Common myeloid progenitor, CD34-positive (primary cell): ENCODE results near the gene CNOT6L.
A peak's percentile ranks its signal among the peaks of the same experiment; 100 is the strongest.
"Not testable (repeated sequence)": the region's sequence is repeated elsewhere in the genome, so short reads cannot be mapped to it uniquely, and the experiment has no call there.

Source experiments
- CTCF ChIA-PET: fragments of 350-600 bp; sonication (Branson Sonifier 250); formaldehyde crosslinking; loops from one replicate; lab custom pipeline; 2021; ENCODE audit warnings: antibody characterized with exemption; lab: Charles Lee
- POLR2A ChIA-PET: fragments of 350-600 bp; sonication (Branson Sonifier 250); formaldehyde crosslinking; loops from one replicate; lab custom pipeline; 2021; ENCODE audit warnings: antibody characterized with exemption; lab: Charles Lee
- DNase-seq, 3 donors: peaks; one replicate each; pipeline versions ENCODE4 v3.0.0 to v3.0.0-alpha.2; 2013
- H3K27ac ChIP-seq, 2 experiments: 1 replicate in 1 of 2; 2 replicates in 1 of 2; pipeline ENCODE4 v1.7.0; 2013; ENCODE audit warnings: inconsistent platforms in 2 of 2, low read length in 2 of 2, mild to moderate bottlenecking in 2 of 2, low read depth in 1 of 2, moderate library complexity in 1 of 2; ENCODE audit not compliant: severe bottlenecking in 2 of 2, insufficient read depth in 1 of 2, poor library complexity in 1 of 2
- H3K27me3 ChIP-seq, 5 experiments: replicated peaks in 2 of 5; 1 replicate in 3 of 5; 2 replicates in 2 of 5; pipeline versions ENCODE4 v1.6.1 to v1.7.0; 2013; ENCODE audit warnings: low read length in 4 of 5, mild to moderate bottlenecking in 2 of 5, moderate library complexity in 2 of 5, inconsistent platforms in 1 of 5; ENCODE audit not compliant: insufficient read depth in 5 of 5, control insufficient read depth in 4 of 5
- H3K36me3 ChIP-seq, 4 experiments: 1 replicate in 2 of 4; 2 replicates in 2 of 4; pipeline versions ENCODE4 v1.6.1 to v1.7.0; 2013; ENCODE audit warnings: low read length in 3 of 4, control low read depth in 1 of 4, mild to moderate bottlenecking in 1 of 4; ENCODE audit not compliant: control insufficient read depth in 4 of 4, insufficient read depth in 4 of 4
- H3K4me1 ChIP-seq, 4 experiments: 1 replicate in 3 of 4; 2 replicates in 1 of 4; pipeline versions ENCODE4 v1.6.1 to v1.7.1; 2013; ENCODE audit warnings: low read length in 3 of 4, mild to moderate bottlenecking in 3 of 4, control low read depth in 1 of 4, inconsistent platforms in 1 of 4, moderate library complexity in 1 of 4; ENCODE audit not compliant: control insufficient read depth in 4 of 4, insufficient read depth in 4 of 4; ENCODE audit errors: control extremely low read depth in 1 of 4
- H3K4me3 ChIP-seq, 7 experiments: 1 replicate in 4 of 7; 2 replicates in 3 of 7; pipeline versions ENCODE4 v1.5.1 to v1.7.0; 2013; ENCODE audit warnings: mild to moderate bottlenecking in 7 of 7, low read length in 6 of 7, moderate library complexity in 6 of 7, inconsistent platforms in 2 of 7, low read depth in 2 of 7, control low read depth in 1 of 7; ENCODE audit not compliant: insufficient read depth in 4 of 7, control insufficient read depth in 1 of 7; ENCODE audit errors: extremely low read depth in 1 of 7
- H3K9me3 ChIP-seq, 5 experiments: 1 replicate in 4 of 5; 2 replicates in 1 of 5; pipeline versions ENCODE4 v1.6.1 to v1.7.1; 2013; ENCODE audit warnings: low read length in 4 of 5, mild to moderate bottlenecking in 2 of 5, inconsistent platforms in 1 of 5, low read depth in 1 of 5, moderate library complexity in 1 of 5; ENCODE audit not compliant: control insufficient read depth in 4 of 5, insufficient read depth in 2 of 5; ENCODE audit errors: control extremely low read depth in 1 of 5
- WGBS: methylation state at CpG from one replicate; pipeline ENCODE4 v1.1.5; 2013; ENCODE audit not compliant: insufficient coverage; 5-methylcytosine and 5-hydroxymethylcytosine counted together

Gene CNOT6L

GRCh38 chr4:77731656-77732055, 87.5 kb downstream of the CNOT6L start:
- H3K27ac ChIP-seq: no peak overlapping the region

DNA sequence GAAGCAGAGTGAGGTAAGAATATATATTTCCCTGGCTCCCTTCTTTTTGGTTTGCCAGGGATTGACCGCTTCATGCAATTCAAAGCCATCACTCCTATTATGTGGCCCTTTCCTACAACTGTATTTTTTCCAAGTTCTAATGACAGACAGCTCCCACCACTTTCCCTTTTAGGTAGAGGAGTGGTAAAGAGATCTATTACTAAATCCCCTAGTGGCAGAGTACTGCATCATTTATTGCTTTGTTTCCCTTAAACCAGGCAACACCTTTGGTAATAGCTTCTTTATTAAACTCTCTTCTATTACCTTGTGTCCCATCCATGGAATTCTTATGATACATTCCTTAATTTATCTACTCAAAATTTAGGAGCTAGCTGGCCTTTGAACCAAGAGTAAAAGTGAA, 90.7 kb downstream of the CNOT6L start:
- ChIA-PET CTCF (interaction anchor here (0.8 kb wide), 1 partner anchor 21 kb away, joined by 3 read pairs; no protein-coding TSS in a partner anchor), POLR2A (interaction anchor here (0.6 kb wide), 1 partner anchor 1059 kb away, joined by 3 read pairs; no protein-coding TSS in a partner anchor)
- Histone ChIP-seq H3K27ac (no peak overlapping the region), H3K4me1 (peaks cover 8 to 21% (median 12%) of the 10 kb centered on the region in 4 experiments), H3K27me3 (no peaks in the 10 kb centered on the region), H3K4me3 (no peak overlapping the region), H3K36me3 (peaks cover 3 to 42% (median 25%) of the 10 kb centered on the region in 4 experiments), H3K9me3 (no peaks in the 10 kb centered on the region)
- no CpG with 5 or more reads among the region's 1 CpG for WGBS
- no peak for DNase-seq

More at GRCh38 chr4:77731656-77732055, 87.5 kb downstream of the CNOT6L start:
- Histone ChIP-seq H3K4me1 (peaks cover 22 to 49% (median 32%) of the 10 kb centered on the region in 4 experiments), H3K27me3 (no peaks in the 10 kb centered on the region), H3K4me3 (peak overlapping the region in 2 of 7 experiments; percentile 1 to 6), H3K36me3 (peaks cover 3 to 21% (median 13%) of the 10 kb centered on the region in 4 experiments), H3K9me3 (no peaks in the 10 kb centered on the region)
- ChIA-PET POLR2A (no interaction called here), CTCF (interaction anchor here (0.6 to 1.9 kb wide), 7 partner anchors 8 to 398 kb away, joined by 3 to 6 read pairs (median 3); partner anchors contain the start of gene MRPL1)
- peak in 2 of 3 donors; percentile 42 to 55 for DNase-seq
- WGBS: no CpG with 5 or more reads among the region's 1 CpG

DNA sequence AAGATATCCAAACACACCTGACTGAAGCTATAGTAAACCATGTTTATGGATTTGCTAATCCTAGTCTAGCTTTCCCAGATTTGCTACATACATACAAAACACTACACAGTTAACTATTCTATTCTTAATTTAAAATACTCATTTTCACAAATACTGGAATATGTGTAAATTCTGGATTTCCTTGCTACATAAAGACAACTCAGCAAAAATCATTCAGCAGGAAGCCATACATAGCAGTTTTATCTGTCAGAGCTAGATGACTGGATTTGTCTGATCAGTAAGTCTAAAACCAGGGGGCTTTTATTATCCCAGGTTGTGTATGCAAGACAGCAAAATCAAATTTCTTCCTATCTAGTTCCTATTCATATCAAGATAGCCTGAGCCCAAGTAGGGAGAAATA, 98.1 kb downstream of the CNOT6L start:
- Histone ChIP-seq H3K4me3 (no peak overlapping the region), H3K36me3 (peaks cover 8 to 42% (median 27%) of the 10 kb centered on the region in 4 experiments), H3K4me1 (no peaks in the 10 kb centered on the region), H3K27ac (no peak overlapping the region), H3K27me3 (no peaks in the 10 kb centered on the region), H3K9me3 (no peaks in the 10 kb centered on the region)
- CTCF ChIA-PET: interaction anchor here (0.9 kb wide), 1 partner anchor 14 kb away, joined by 3 read pairs; no protein-coding TSS in a partner anchor
- POLR2A ChIA-PET: no interaction called here
- no peak for DNase-seq

- H3K27me3 ChIP-seq, DNase-seq, H3K4me3 ChIP-seq, H3K4me1 ChIP-seq, H3K27ac ChIP-seq, CTCF ChIA-PET, H3K9me3 ChIP-seq, POLR2A ChIA-PET: not testable (repeated sequence)
- no CpG with 5 or more reads among the region's 3 CpGs for WGBS
- peaks cover 9 to 32% (median 23%) of the 10 kb centered on the region in 4 experiments for H3K36me3 ChIP-seq
Observed at GRCh38 chr4:77718500-77718899, 100.7 kb downstream of the CNOT6L start.

- no CpG with 5 or more reads among the region's 3 CpGs for WGBS
- CTCF ChIA-PET: no interaction called here
- POLR2A ChIA-PET: no interaction called here
Observed at GRCh38 chr4:77715414-77716290, 103.5 kb downstream of the CNOT6L start.

DNA sequence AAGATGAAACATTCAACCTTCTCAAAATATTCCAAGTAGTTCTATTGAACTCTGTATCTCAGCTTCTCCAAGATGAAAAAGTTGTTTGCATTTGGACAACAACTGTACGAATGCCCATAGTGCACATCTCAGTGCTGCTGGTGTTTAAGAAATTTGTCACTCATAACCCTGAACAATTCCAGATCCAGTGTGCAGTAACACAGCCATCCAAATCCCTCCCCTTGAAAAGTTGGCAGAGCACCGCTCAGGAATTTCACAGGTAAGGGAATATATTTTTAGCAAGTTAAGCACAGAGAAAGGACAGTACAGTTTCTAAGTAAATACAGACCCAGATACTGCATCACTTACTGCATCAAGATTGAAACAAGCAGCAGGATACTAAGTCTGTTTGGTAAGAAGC, 104.7 kb downstream of the CNOT6L start:
- Histone ChIP-seq H3K27ac (no peak overlapping the region), H3K4me3 (no peak overlapping the region), H3K27me3 (no peaks in the 10 kb centered on the region), H3K9me3 (no peaks in the 10 kb centered on the region), H3K4me1 (peaks cover 0 to 4% (median 0%) of the 10 kb centered on the region in 4 experiments), H3K36me3 (peaks cover 5 to 14% (median 11%) of the 10 kb centered on the region in 4 experiments)
- ChIA-PET POLR2A (no interaction called here), CTCF (interaction anchor here (1.4 kb wide), 1 partner anchor 8 kb away, joined by 5 read pairs; no protein-coding TSS in a partner anchor)
- DNase-seq: no peak
- 100% methylated on average over 1 of the region's 2 CpGs for WGBS

More at GRCh38 chr4:77715414-77716290, 103.5 kb downstream of the CNOT6L start:
- H3K9me3 ChIP-seq: no peaks in the 10 kb centered on the region
- H3K4me3 ChIP-seq: no peak overlapping the region
- no peak for DNase-seq
- H3K27ac ChIP-seq: no peak overlapping the region
- peaks cover 8 to 14% (median 14%) of the 10 kb centered on the region in 4 experiments for H3K36me3 ChIP-seq
- peaks cover 0 to 4% (median 0%) of the 10 kb centered on the region in 4 experiments for H3K4me1 ChIP-seq
- no peaks in the 10 kb centered on the region for H3K27me3 ChIP-seq

DNA sequence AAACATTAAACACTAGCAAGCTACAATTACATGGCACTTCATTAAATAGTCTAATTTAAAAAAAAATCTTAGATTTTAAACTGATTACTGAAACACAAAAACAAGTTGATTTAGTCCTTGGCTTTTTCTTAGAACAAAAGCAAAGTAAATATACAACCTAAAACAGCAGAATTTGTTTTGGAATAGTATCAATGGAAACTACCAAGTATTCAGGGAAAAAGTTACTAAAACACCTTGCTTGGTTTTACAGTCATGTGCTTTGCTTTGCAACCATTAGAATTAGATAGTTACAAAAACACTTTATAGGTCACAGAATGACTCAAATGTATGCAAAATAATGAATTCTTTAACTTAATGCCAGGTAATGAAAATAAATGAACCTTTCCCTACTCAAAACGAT, 105.3 kb downstream of the CNOT6L start:
- peaks cover 5 to 14% (median 9%) of the 10 kb centered on the region in 4 experiments for H3K36me3 ChIP-seq
- POLR2A ChIA-PET: no interaction called here

More for the DNA sequence above, 105.3 kb downstream of the CNOT6L start:
- DNase-seq: no peak
- Histone ChIP-seq H3K4me1 (peaks cover 0 to 4% (median 0%) of the 10 kb centered on the region in 4 experiments), H3K9me3 (no peaks in the 10 kb centered on the region), H3K4me3 (no peak overlapping the region), H3K27ac (no peak overlapping the region), H3K27me3 (no peaks in the 10 kb centered on the region)
- CTCF ChIA-PET: interaction anchor here (1.1 to 1.4 kb wide), 2 partner anchors 9 to 168 kb away, joined by 3 to 5 read pairs; no protein-coding TSS in a partner anchor
- WGBS: no CpG with 5 or more reads among the region's 1 CpG
